Measurements from ENCODE around the gene EEF1AKMT3. TPM values are rescaled to one million over a fixed set of nuclear protein-coding genes. Genes with fewer than 3 reads are reported as not detected.
"Not testable (repeated sequence)": the region's sequence is repeated elsewhere in the genome, so short reads cannot be mapped to it uniquely, and the experiment has no call there.

The EEF1AKMT3 gene
- total RNA-seq, 2 donors from 2014 or later = 3.1 to 3.6 TPM

GRCh38 chr12:57766464-57767304 is 5.7 kb upstream of the EEF1AKMT3 start, which contains the start of gene CYP27B1:
Gene CYP27B1, minus strand, starts transcription at chr12:57767078. Its CDS starts 37 bp downstream, at chr12:57767041.
- peaks cover 11 to 40% of the 10 kb centered on the region in 2 donors for H3K36me3 Mint-ChIP-seq
- H3K9me3 Mint-ChIP-seq = no peaks in the 10 kb centered on the region
- H3K27ac Mint-ChIP-seq = peak within 1 kb of the TSS in 1 of 2 donors; percentile 83
- ATAC-seq (peak in 1 of 2 donors; percentile 23), DNase-seq (ENCODE audit: low spot score in 2 of 2) (no peak)

- Mint-ChIP-seq H3K27ac (no peak overlapping the region), H3K36me3 (peaks cover 11 to 43% of the 10 kb centered on the region in 2 donors), H3K9me3 (no peaks in the 10 kb centered on the region)
- DNase-seq (ENCODE audit: low spot score in 2 of 2) (no peak), ATAC-seq (no peak)
Measured at GRCh38 chr12:57767305-57767698, 5.1 kb upstream of the EEF1AKMT3 start.

GRCh38 chr12:57767876-57768275 is 4.5 kb upstream of the EEF1AKMT3 start:
- H3K27ac Mint-ChIP-seq = no peak overlapping the region
- DNase-seq (ENCODE audit: low spot score in 2 of 2) (no peak), ATAC-seq (no peak)
- H3K36me3 Mint-ChIP-seq = peaks cover 11 to 45% of the 10 kb centered on the region in 2 donors
- no peaks in the 10 kb centered on the region for H3K9me3 Mint-ChIP-seq

- peak overlapping the region in 1 of 2 donors; percentile 94 for H3K27ac Mint-ChIP-seq
- DNase-seq (ENCODE audit: low spot score in 2 of 2) = no peak
- no peak for ATAC-seq
Measured at GRCh38 chr12:57769594-57769993, 2.8 kb upstream of the EEF1AKMT3 start.

GRCh38 chr12:57770734-57771133 is 1.7 kb upstream of the EEF1AKMT3 start:
- ATAC-seq (no peak), DNase-seq (ENCODE audit: low spot score in 2 of 2) (no peak)
- no peaks in the 10 kb centered on the region for H3K9me3 Mint-ChIP-seq
- peaks cover 0 to 24% of the 10 kb centered on the region in 2 donors for H3K36me3 Mint-ChIP-seq
- H3K27ac Mint-ChIP-seq = peak overlapping the region in 1 of 2 donors; percentile 94

More at GRCh38 chr12:57769594-57769993, 2.8 kb upstream of the EEF1AKMT3 start:
- Mint-ChIP-seq H3K36me3 (peaks cover 0 to 30% of the 10 kb centered on the region in 2 donors), H3K9me3 (no peaks in the 10 kb centered on the region)

GRCh38 chr12:57771236-57771872 is 1.1 kb upstream of the EEF1AKMT3 start:
- peak; percentile 71 to 84 for ATAC-seq
- Mint-ChIP-seq H3K36me3 (peaks cover 0 to 29% of the 10 kb centered on the region in 2 donors), H3K9me3 (no peaks in the 10 kb centered on the region), H3K27ac (peak overlapping the region; percentile 89 to 94)
- peak in 1 of 2 donors; percentile 86 for DNase-seq (ENCODE audit: low spot score in 2 of 2)

- DNase-seq (ENCODE audit: low spot score in 2 of 2) = peak; percentile 86 to 91
- Mint-ChIP-seq H3K36me3 (peaks cover 0 to 29% of the 10 kb centered on the region in 2 donors), H3K27ac (peak within 1 kb of the TSS; percentile 89 to 94), H3K9me3 (no peaks in the 10 kb centered on the region)
- ATAC-seq = peak; percentile 83 to 93
Measured at GRCh38 chr12:57771873-57772428, 463 bp upstream of the EEF1AKMT3 start, which contains the start of gene METTL1. Gene METTL1, minus strand, starts transcription at chr12:57772105. Its CDS starts 22 bp downstream, at chr12:57772083.

GRCh38 chr12:57774634-57775033 is 2.2 kb downstream of the EEF1AKMT3 start:
- H3K36me3 Mint-ChIP-seq = peaks cover 0 to 28% of the 10 kb centered on the region in 2 donors
- not testable (repeated sequence) for H3K27ac Mint-ChIP-seq, ATAC-seq

GRCh38 chr12:57775044-57775443 is 2.6 kb downstream of the EEF1AKMT3 start:
- DNase-seq (ENCODE audit: low spot score in 2 of 2) (no peak), ATAC-seq (no peak)
- Mint-ChIP-seq H3K9me3 (no peaks in the 10 kb centered on the region), H3K27ac (no peak overlapping the region), H3K36me3 (peaks cover 0 to 24% of the 10 kb centered on the region in 2 donors)

More at GRCh38 chr12:57774634-57775033, 2.2 kb downstream of the EEF1AKMT3 start:
- peak in 1 of 2 donors; percentile 49 for DNase-seq (ENCODE audit: low spot score in 2 of 2)
- H3K9me3 Mint-ChIP-seq = not testable (repeated sequence)

- Mint-ChIP-seq H3K9me3 (no peaks in the 10 kb centered on the region), H3K36me3 (peaks cover 0 to 17% of the 10 kb centered on the region in 2 donors), H3K27ac (no peak overlapping the region)
- ATAC-seq = no peak
- DNase-seq (ENCODE audit: low spot score in 2 of 2) = no peak
Measured at GRCh38 chr12:57775563-57776246, 3.3 kb downstream of the EEF1AKMT3 start.

- DNase-seq (ENCODE audit: low spot score in 2 of 2) (no peak), ATAC-seq (no peak)
- Mint-ChIP-seq H3K36me3 (peaks cover 0 to 15% of the 10 kb centered on the region in 2 donors), H3K27ac (no peak overlapping the region), H3K9me3 (no peaks in the 10 kb centered on the region)
Measured at GRCh38 chr12:57776247-57776587, 3.8 kb downstream of the EEF1AKMT3 start.

- Mint-ChIP-seq H3K36me3 (peaks cover 0 to 11% of the 10 kb centered on the region in 2 donors), H3K27ac (no peak overlapping the region), H3K9me3 (no peaks in the 10 kb centered on the region)
- no peak for DNase-seq (ENCODE audit: low spot score in 2 of 2)
- ATAC-seq = no peak
Measured at GRCh38 chr12:57777367-57777766, 5.0 kb downstream of the EEF1AKMT3 start.

- H3K36me3 Mint-ChIP-seq = peaks cover 4 to 12% of the 10 kb centered on the region in 2 donors
- H3K27ac Mint-ChIP-seq = no peak overlapping the region
- no peaks in the 10 kb centered on the region for H3K9me3 Mint-ChIP-seq
- no peak for ATAC-seq
- no peak for DNase-seq (ENCODE audit: low spot score in 2 of 2)
Measured at GRCh38 chr12:57777911-57778310, 5.5 kb downstream of the EEF1AKMT3 start.

GRCh38 chr12:57779736-57780135 is 7.3 kb downstream of the EEF1AKMT3 start:
- DNase-seq (ENCODE audit: low spot score in 2 of 2) (no peak), ATAC-seq (no peak)
- peaks cover 8 to 15% of the 10 kb centered on the region in 2 donors for H3K36me3 Mint-ChIP-seq
- H3K27ac Mint-ChIP-seq = no peak overlapping the region
- no peaks in the 10 kb centered on the region for H3K9me3 Mint-ChIP-seq

- no peak for DNase-seq (ENCODE audit: low spot score in 2 of 2)
- H3K27ac Mint-ChIP-seq = no peak overlapping the region
- no peak for ATAC-seq
- peaks cover 8 to 15% of the 10 kb centered on the region in 2 donors for H3K36me3 Mint-ChIP-seq
- no peaks in the 10 kb centered on the region for H3K9me3 Mint-ChIP-seq
Measured at GRCh38 chr12:57780284-57780897, 8.0 kb downstream of the EEF1AKMT3 start.

GRCh38 chr12:57781244-57781643 is 8.8 kb downstream of the EEF1AKMT3 start:
- no peak for ATAC-seq

More at GRCh38 chr12:57781244-57781643, 8.8 kb downstream of the EEF1AKMT3 start:
- H3K9me3 Mint-ChIP-seq = no peaks in the 10 kb centered on the region
- H3K36me3 Mint-ChIP-seq = peaks cover 8 to 13% of the 10 kb centered on the region in 2 donors
- H3K27ac Mint-ChIP-seq = no peak overlapping the region
- DNase-seq (ENCODE audit: low spot score in 2 of 2) = no peak

Data from activated naive CD4-positive, alpha-beta T cell treated with anti-CD3 and anti-CD28 coated beads, Interleukin-2, amount 50 U/mL, for 72 hours (primary cell).